ENCODE data around the gene CFLAR.

The CFLAR gene

DNA sequence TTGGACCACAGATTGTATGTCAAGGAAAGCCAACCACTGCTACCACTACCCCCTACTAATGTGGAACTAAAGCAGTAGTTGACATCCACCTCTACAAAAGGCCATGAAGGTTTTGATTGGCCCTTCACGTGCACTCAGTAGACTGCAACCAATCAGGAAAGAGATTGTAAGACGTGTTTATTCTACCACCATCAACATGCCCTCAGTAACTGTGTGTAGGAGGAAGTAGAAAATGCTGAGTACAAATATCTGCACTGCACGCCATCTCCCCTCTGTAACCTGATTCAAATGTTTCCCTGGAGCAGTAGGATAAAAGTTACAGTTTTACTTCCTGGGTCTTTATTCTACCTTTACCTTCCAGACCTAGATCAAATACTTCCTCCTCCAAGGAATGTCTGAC, 64.0 kb downstream of the CFLAR start:
- H3K27ac ChIP-seq (ENCODE audit: extremely low read depth, low read depth, low read length), result no peak overlapping the region
- no peaks in the 10 kb centered on the region for H3K36me3 ChIP-seq (ENCODE audit: control insufficient read depth in 2 of 2, insufficient read depth in 1 of 2, low read length in 2 of 2)
- no peak overlapping the region for H3K4me3 ChIP-seq (ENCODE audit: low read depth, low read length)
- TF ChIP-seq, protein P1, sequence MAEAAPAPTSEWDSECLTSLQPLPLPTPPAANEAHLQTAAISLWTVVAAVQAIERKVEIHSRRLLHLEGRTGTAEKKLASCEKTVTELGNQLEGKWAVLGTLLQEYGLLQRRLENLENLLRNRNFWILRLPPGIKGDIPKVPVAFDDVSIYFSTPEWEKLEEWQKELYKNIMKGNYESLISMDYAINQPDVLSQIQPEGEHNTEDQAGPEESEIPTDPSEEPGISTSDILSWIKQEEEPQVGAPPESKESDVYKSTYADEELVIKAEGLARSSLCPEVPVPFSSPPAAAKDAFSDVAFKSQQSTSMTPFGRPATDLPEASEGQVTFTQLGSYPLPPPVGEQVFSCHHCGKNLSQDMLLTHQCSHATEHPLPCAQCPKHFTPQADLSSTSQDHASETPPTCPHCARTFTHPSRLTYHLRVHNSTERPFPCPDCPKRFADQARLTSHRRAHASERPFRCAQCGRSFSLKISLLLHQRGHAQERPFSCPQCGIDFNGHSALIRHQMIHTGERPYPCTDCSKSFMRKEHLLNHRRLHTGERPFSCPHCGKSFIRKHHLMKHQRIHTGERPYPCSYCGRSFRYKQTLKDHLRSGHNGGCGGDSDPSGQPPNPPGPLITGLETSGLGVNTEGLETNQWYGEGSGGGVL (tag by site-specific recombination; IDR thresholded peaks at IDR 0.05), result no peak
- TF ChIP-seq, protein P2, sequence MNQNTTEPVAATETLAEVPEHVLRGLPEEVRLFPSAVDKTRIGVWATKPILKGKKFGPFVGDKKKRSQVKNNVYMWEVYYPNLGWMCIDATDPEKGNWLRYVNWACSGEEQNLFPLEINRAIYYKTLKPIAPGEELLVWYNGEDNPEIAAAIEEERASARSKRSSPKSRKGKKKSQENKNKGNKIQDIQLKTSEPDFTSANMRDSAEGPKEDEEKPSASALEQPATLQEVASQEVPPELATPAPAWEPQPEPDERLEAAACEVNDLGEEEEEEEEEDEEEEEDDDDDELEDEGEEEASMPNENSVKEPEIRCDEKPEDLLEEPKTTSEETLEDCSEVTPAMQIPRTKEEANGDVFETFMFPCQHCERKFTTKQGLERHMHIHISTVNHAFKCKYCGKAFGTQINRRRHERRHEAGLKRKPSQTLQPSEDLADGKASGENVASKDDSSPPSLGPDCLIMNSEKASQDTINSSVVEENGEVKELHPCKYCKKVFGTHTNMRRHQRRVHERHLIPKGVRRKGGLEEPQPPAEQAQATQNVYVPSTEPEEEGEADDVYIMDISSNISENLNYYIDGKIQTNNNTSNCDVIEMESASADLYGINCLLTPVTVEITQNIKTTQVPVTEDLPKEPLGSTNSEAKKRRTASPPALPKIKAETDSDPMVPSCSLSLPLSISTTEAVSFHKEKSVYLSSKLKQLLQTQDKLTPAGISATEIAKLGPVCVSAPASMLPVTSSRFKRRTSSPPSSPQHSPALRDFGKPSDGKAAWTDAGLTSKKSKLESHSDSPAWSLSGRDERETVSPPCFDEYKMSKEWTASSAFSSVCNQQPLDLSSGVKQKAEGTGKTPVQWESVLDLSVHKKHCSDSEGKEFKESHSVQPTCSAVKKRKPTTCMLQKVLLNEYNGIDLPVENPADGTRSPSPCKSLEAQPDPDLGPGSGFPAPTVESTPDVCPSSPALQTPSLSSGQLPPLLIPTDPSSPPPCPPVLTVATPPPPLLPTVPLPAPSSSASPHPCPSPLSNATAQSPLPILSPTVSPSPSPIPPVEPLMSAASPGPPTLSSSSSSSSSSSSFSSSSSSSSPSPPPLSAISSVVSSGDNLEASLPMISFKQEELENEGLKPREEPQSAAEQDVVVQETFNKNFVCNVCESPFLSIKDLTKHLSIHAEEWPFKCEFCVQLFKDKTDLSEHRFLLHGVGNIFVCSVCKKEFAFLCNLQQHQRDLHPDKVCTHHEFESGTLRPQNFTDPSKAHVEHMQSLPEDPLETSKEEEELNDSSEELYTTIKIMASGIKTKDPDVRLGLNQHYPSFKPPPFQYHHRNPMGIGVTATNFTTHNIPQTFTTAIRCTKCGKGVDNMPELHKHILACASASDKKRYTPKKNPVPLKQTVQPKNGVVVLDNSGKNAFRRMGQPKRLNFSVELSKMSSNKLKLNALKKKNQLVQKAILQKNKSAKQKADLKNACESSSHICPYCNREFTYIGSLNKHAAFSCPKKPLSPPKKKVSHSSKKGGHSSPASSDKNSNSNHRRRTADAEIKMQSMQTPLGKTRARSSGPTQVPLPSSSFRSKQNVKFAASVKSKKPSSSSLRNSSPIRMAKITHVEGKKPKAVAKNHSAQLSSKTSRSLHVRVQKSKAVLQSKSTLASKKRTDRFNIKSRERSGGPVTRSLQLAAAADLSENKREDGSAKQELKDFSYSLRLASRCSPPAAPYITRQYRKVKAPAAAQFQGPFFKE (tag by site-specific recombination; IDR thresholded peaks at IDR 0.05; ENCODE audit: borderline replicate concordance), result no peak
- TF ChIP-seq ZNF214 (tag by site-specific recombination; IDR thresholded peaks at IDR 0.05; ENCODE audit: borderline replicate concordance) (no peak), KLF9 (tag by site-specific recombination; IDR thresholded peaks at IDR 0.05; ENCODE audit: low read depth) (no peak), ZNF366 (tag by site-specific recombination; conservative IDR thresholded peaks at IDR 0.05) (no peak), HOXC10 (CRISPR knock-in tag; IDR thresholded peaks at IDR 0.05) (no peak), YY2 (tag by site-specific recombination; IDR thresholded peaks at IDR 0.05) (no peak), ZNF112 (tag by site-specific recombination; IDR thresholded peaks at IDR 0.05) (no peak), KLF10 (tag by site-specific recombination; IDR thresholded peaks at IDR 0.05) (no peak), ZNF423 (tag by site-specific recombination; IDR thresholded peaks at IDR 0.05) (no peak), SETDB1 (IDR thresholded peaks at IDR 0.05; ENCODE audit: insufficient read length, low read length) (no peak)
- TF ChIP-seq, protein P3, sequence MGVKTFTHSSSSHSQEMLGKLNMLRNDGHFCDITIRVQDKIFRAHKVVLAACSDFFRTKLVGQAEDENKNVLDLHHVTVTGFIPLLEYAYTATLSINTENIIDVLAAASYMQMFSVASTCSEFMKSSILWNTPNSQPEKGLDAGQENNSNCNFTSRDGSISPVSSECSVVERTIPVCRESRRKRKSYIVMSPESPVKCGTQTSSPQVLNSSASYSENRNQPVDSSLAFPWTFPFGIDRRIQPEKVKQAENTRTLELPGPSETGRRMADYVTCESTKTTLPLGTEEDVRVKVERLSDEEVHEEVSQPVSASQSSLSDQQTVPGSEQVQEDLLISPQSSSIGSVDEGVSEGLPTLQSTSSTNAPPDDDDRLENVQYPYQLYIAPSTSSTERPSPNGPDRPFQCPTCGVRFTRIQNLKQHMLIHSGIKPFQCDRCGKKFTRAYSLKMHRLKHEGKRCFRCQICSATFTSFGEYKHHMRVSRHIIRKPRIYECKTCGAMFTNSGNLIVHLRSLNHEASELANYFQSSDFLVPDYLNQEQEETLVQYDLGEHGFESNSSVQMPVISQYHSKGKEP (tag by site-specific recombination; IDR thresholded peaks at IDR 0.05), result no peak
- TF ChIP-seq, protein P4, sequence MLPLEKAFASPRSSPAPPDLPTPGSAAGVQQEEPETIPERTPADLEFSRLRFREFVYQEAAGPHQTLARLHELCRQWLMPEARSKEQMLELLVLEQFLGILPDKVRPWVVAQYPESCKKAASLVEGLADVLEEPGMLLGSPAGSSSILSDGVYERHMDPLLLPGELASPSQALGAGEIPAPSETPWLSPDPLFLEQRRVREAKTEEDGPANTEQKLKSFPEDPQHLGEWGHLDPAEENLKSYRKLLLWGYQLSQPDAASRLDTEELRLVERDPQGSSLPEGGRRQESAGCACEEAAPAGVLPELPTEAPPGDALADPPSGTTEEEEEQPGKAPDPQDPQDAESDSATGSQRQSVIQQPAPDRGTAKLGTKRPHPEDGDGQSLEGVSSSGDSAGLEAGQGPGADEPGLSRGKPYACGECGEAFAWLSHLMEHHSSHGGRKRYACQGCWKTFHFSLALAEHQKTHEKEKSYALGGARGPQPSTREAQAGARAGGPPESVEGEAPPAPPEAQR (tag by site-specific recombination; IDR thresholded peaks at IDR 0.05), result no peak
- TF ChIP-seq, protein P5, sequence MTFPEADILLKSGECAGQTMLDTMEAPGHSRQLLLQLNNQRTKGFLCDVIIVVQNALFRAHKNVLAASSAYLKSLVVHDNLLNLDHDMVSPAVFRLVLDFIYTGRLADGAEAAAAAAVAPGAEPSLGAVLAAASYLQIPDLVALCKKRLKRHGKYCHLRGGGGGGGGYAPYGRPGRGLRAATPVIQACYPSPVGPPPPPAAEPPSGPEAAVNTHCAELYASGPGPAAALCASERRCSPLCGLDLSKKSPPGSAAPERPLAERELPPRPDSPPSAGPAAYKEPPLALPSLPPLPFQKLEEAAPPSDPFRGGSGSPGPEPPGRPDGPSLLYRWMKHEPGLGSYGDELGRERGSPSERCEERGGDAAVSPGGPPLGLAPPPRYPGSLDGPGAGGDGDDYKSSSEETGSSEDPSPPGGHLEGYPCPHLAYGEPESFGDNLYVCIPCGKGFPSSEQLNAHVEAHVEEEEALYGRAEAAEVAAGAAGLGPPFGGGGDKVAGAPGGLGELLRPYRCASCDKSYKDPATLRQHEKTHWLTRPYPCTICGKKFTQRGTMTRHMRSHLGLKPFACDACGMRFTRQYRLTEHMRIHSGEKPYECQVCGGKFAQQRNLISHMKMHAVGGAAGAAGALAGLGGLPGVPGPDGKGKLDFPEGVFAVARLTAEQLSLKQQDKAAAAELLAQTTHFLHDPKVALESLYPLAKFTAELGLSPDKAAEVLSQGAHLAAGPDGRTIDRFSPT (tag by site-specific recombination; IDR thresholded peaks at IDR 0.05), result no peak
- TF ChIP-seq, protein P6, sequence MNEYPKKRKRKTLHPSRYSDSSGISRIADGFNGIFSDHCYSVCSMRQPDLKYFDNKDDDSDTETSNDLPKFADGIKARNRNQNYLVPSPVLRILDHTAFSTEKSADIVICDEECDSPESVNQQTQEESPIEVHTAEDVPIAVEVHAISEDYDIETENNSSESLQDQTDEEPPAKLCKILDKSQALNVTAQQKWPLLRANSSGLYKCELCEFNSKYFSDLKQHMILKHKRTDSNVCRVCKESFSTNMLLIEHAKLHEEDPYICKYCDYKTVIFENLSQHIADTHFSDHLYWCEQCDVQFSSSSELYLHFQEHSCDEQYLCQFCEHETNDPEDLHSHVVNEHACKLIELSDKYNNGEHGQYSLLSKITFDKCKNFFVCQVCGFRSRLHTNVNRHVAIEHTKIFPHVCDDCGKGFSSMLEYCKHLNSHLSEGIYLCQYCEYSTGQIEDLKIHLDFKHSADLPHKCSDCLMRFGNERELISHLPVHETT (tag by site-specific recombination; IDR thresholded peaks at IDR 0.05), result no peak
- no peaks in the 10 kb centered on the region for H3K9me3 ChIP-seq (ENCODE audit: control insufficient read depth, insufficient read depth, low read depth, low read length)
- CTCF ChIA-PET, result interaction anchor here (1.1 to 4.5 kb wide), 2 partner anchors 52 to 274 kb away, joined by 5 to 41 read pairs; no protein-coding TSS in a partner anchor
- POLR2A ChIA-PET, result no interaction called here
- H3K4me1 ChIP-seq (ENCODE audit: control insufficient read depth, insufficient read depth, low read length), result no peaks in the 10 kb centered on the region

Data from HEK293 (cell line).